SK-N-SH (cell line): ENCODE measurements around the gene SLC5A12. TPM values are rescaled to one million over a fixed set of nuclear protein-coding genes. Genes with fewer than 3 reads are reported as not detected.

Experiments
- CTCF ChIA-PET: fragments of 300-600, 350-600 bp; formaldehyde crosslinking; extraction: SDS; loops from one replicate; lab custom pipeline; 2021; lab: Yijun Ruan, JAX
- POLR2A ChIA-PET: fragments of 350-600 bp; sonication (Branson Sonifier 250); formaldehyde crosslinking; extraction: SDS; loops from one replicate; lab custom pipeline; 2020; ENCODE audit warnings: antibody characterized with exemption, inconsistent platforms; lab: Yijun Ruan, JAX
- DNase-seq: peaks from one replicate; pipeline ENCODE4 v3.0.0; 2012
- H2AFZ ChIP-seq: fragments of 200-600 bp; sonication (generic); 2 replicates; pipeline ENCODE4 v1.8.1; 2016; ENCODE audit warnings: antibody characterized with exemption, mild to moderate bottlenecking, low read depth
- H3F3A ChIP-seq: fragments of 200-600 bp; sonication (generic); replicated peaks from 2 replicates; pipeline ENCODE3; 2016; ENCODE audit warnings: antibody characterized with exemption, mild to moderate bottlenecking; ENCODE audit not compliant: insufficient read depth
- H3K27ac ChIP-seq, 2 experiments: fragments of 200-500 bp in 1 of 2; fragments of 200-600 bp in 1 of 2; sonication (Bioruptor generic) in 1 of 2; sonication (generic), shearing (Covaris generic) in 1 of 2; 2 replicates each; pipeline versions ENCODE4 v1.5.1 to v1.6.1; 2014 to 2016; ENCODE audit warnings: low read depth in 2 of 2, inconsistent platforms in 1 of 2, low read length in 1 of 2, mild to moderate bottlenecking in 1 of 2, mixed read lengths in 1 of 2
- H3K27me3 ChIP-seq: fragments of 200-600 bp; sonication (generic), shearing (Covaris generic); 2 replicates; pipeline ENCODE4 v1.6.1; 2016; ENCODE audit warnings: mixed run types; ENCODE audit not compliant: insufficient read depth
- H3K36me3 ChIP-seq, 2 experiments: fragments of 200-500 bp in 1 of 2; fragments of 200-600 bp in 1 of 2; sonication (Bioruptor generic) in 1 of 2; sonication (generic) in 1 of 2; replicated peaks in 1 of 2; 2 replicates each; pipeline versions ENCODE3 to v1.5.1; 2014 to 2016; ENCODE audit warnings: low read length in 1 of 2, mild to moderate bottlenecking in 1 of 2; ENCODE audit not compliant: insufficient read depth in 2 of 2, control insufficient read depth in 1 of 2
- H3K4me1 ChIP-seq, 2 experiments: fragments of 200-500 bp in 1 of 2; fragments of 200-600 bp in 1 of 2; sonication (Bioruptor generic) in 1 of 2; sonication (generic), shearing (Covaris generic) in 1 of 2; 2 replicates each; pipeline versions ENCODE4 v1.5.1 to v1.6.1; 2014 to 2016; ENCODE audit warnings: low read depth in 1 of 2, low read length in 1 of 2, mixed run types in 1 of 2; ENCODE audit not compliant: insufficient read depth in 2 of 2, control insufficient read depth in 1 of 2
- H3K4me2 ChIP-seq: fragments of 200-600 bp; sonication (generic), shearing (Covaris generic); 2 replicates; pipeline ENCODE4 v1.6.1; 2017; ENCODE audit warnings: mixed run types
- H3K4me3 ChIP-seq, 2 experiments: fragments of 200-500 bp in 1 of 2; fragments of 200-600 bp in 1 of 2; sonication (Bioruptor generic) in 1 of 2; sonication (generic), shearing (Covaris generic) in 1 of 2; 2 replicates each; pipeline versions ENCODE4 v1.5.1 to v1.8.1; 2014 to 2016; ENCODE audit warnings: low read depth in 2 of 2, inconsistent platforms in 1 of 2, low read length in 1 of 2, mild to moderate bottlenecking in 1 of 2, mixed read lengths in 1 of 2, moderate library complexity in 1 of 2
- H3K79me2 ChIP-seq: fragments of 200-600 bp; sonication (generic); 2 replicates; pipeline ENCODE4 v1.8.1; 2017; ENCODE audit warnings: mild to moderate bottlenecking; ENCODE audit not compliant: insufficient read depth
- H3K9ac ChIP-seq: fragments of 200-600 bp; sonication (generic); 2 replicates; pipeline ENCODE4 v1.6.1; 2017; ENCODE audit warnings: mixed run types
- H3K9me2 ChIP-seq: fragments of 200-600 bp; sonication (generic); 2 replicates; pipeline ENCODE4 v1.6.1; 2017; ENCODE audit warnings: mixed run types
- H3K9me3 ChIP-seq: fragments of 200-600 bp; sonication (generic); 2 replicates; pipeline ENCODE4 v1.6.1; 2017; ENCODE audit warnings: mixed run types, mild to moderate bottlenecking, moderate library complexity
- H4K20me1 ChIP-seq: fragments of 200-600 bp; sonication (generic); 2 replicates; pipeline ENCODE4 v1.6.1; 2017; ENCODE audit warnings: mild to moderate bottlenecking, mixed run types; ENCODE audit not compliant: insufficient read depth
- EP300 ChIP-seq, 2 experiments: IDR thresholded peaks; 2 replicates each; pipeline versions ENCODE4 v1.4.0 to v1.6.1; 2012; ENCODE audit warnings: borderline replicate concordance in 1 of 2, low read depth in 1 of 2, low read length in 1 of 2
- EZH2phosphoT487 ChIP-seq: fragments of 200-600 bp; sonication (generic); IDR thresholded peaks from 2 replicates; pipeline ENCODE4 v1.6.1; 2017; ENCODE audit warnings: low read depth, mixed run types, mild to moderate bottlenecking, antibody characterized with exemption, moderate library complexity, borderline replicate concordance
- JUND ChIP-seq: IDR thresholded peaks from 2 replicates; pipeline ENCODE4 v1.4.0; 2012
- MAX ChIP-seq: IDR thresholded peaks from 2 replicates; pipeline ENCODE4 v1.4.0; 2012; ENCODE audit warnings: low read depth
- MEF2A ChIP-seq: IDR thresholded peaks from 2 replicates; pipeline ENCODE4 v1.4.0; 2012; ENCODE audit warnings: low read depth, borderline replicate concordance
- PBX3 ChIP-seq: IDR thresholded peaks from 2 replicates; pipeline ENCODE4; 2012
- POLR2AphosphoS5 ChIP-seq: IDR thresholded peaks from 2 replicates; pipeline ENCODE4 v1.6.1; 2012; ENCODE audit warnings: low read depth, low read length
- RAD21 ChIP-seq: IDR thresholded peaks from 2 replicates; pipeline ENCODE4 v1.6.1; 2012; ENCODE audit warnings: mild to moderate bottlenecking, low read length
- RCOR1 ChIP-seq: fragments of 150-350 bp; IDR thresholded peaks from 2 replicates; pipeline ENCODE4 v1.6.1; 2017; ENCODE audit warnings: antibody characterized with exemption, low read length
- REST ChIP-seq: IDR thresholded peaks from 2 replicates; pipeline ENCODE4 v1.6.1; 2012; ENCODE audit warnings: mild to moderate bottlenecking, low read depth, low read length, moderate library complexity
- SIN3A ChIP-seq: IDR thresholded peaks from 2 replicates; pipeline ENCODE4 v1.6.1; 2012; ENCODE audit warnings: low read depth, mild to moderate bottlenecking, low read length, moderate library complexity, borderline replicate concordance
- USF2 ChIP-seq: fragments of 150-350 bp; IDR thresholded peaks from 2 replicates; pipeline ENCODE4 v1.6.1; 2017; ENCODE audit warnings: antibody characterized with exemption, low read length, low read depth, borderline replicate concordance
- ZBTB33 ChIP-seq: IDR thresholded peaks from 2 replicates; pipeline ENCODE4 v1.4.0; 2012; ENCODE audit warnings: low read depth, borderline replicate concordance
- polyA plus RNA-seq, 3 experiments: library from polyadenylated mRNA; depleted of rRNA; stranded (reverse); fragments of >200 nt; gene quantifications; 2 replicates each; pipeline ENCODE4 v1.2.3, GENCODE V29; 2012

SLC5A12 gene
- polyA plus RNA-seq, 1 of the 3 experiments (the other 2 are of a cell fraction), result 0.03 TPM

- CTCF ChIA-PET, result interaction anchor here (0.7 to 1.0 kb wide), 2 partner anchors 419 to 808 kb away, joined by 3 read pairs; no protein-coding TSS in a partner anchor
- Histone ChIP-seq H4K20me1 (no peaks in the 10 kb centered on the region), H3K9me2 (no peaks in the 10 kb centered on the region), H3K4me1 (no peaks in the 10 kb centered on the region), H3K4me3 (no peak overlapping the region), H2AFZ (no peak overlapping the region), H3K27me3 (no peaks in the 10 kb centered on the region), H3K36me3 (no peaks in the 10 kb centered on the region), H3K9me3 (no peaks in the 10 kb centered on the region), H3K79me2 (no peaks in the 10 kb centered on the region), H3K4me2 (no peak overlapping the region), H3F3A (no peaks in the 10 kb centered on the region), H3K9ac (no peak overlapping the region)
- POLR2A ChIA-PET, result no interaction called here
- no peak for DNase-seq
- TF ChIP-seq RCOR1, result no peak
- TF ChIP-seq JUND, result no peak
- no peak for TF ChIP-seq USF2
- TF ChIP-seq EZH2phosphoT487, result no peak
- no peak for TF ChIP-seq REST
- TF ChIP-seq POLR2AphosphoS5, result no peak
- no peak for TF ChIP-seq EP300 (IDR thresholded peaks at IDR 0.05; ENCODE audit: borderline replicate concordance in 1 of 2, low read depth in 1 of 2, low read length in 1 of 2)
- no peak for TF ChIP-seq MAX
- TF ChIP-seq ZBTB33, result no peak
- no peak for TF ChIP-seq RAD21
- TF ChIP-seq MEF2A, result no peak
- no peak for TF ChIP-seq PBX3
- TF ChIP-seq SIN3A, result no peak
- TF ChIP-seq, all 33 proteins: peak for 0
- H3K27ac ChIP-seq, result no peak overlapping the region
Measured at GRCh38 chr11:26677566-26677965, 44.3 kb downstream of the SLC5A12 start.
